AG10803 (cell line): ENCODE measurements around the gene MIPOL1.

Source experiments
- DNase-seq: peaks from one replicate; pipeline ENCODE4 v3.0.0; 2010; ENCODE audit warnings: low read depth
- H3K4me3 ChIP-seq: 2 replicates; pipeline ENCODE4 v1.5.1; 2011; ENCODE audit warnings: mild to moderate bottlenecking, low read length, control low read depth
- CTCF ChIP-seq: conservative IDR thresholded peaks from 2 replicates; pipeline ENCODE4 v1.5.1; 2011; ENCODE audit warnings: mild to moderate bottlenecking, low read length, control low read depth, inconsistent platforms

The MIPOL1 gene

GRCh38 chr14:37597914-37598746, 400.4 kb downstream of the MIPOL1 start:
- no peak for DNase-seq
- no peak for TF ChIP-seq CTCF

GRCh38 chr14:37598747-37599506, 401.2 kb downstream of the MIPOL1 start:
- TF ChIP-seq CTCF = no peak
- no peak for DNase-seq
- no peak overlapping the region for H3K4me3 ChIP-seq

More at GRCh38 chr14:37597914-37598746, 400.4 kb downstream of the MIPOL1 start:
- H3K4me3 ChIP-seq = no peak overlapping the region

GRCh38 chr14:37599507-37600368, 402.0 kb downstream of the MIPOL1 start:
- 0 out of 2 replicates have a peak overlapping the region, but pooled peaks have one; percentile 20 for H3K4me3 ChIP-seq
- DNase-seq = no peak
- no peak for TF ChIP-seq CTCF

GRCh38 chr14:37600880-37601741, 403.4 kb downstream of the MIPOL1 start:
- H3K4me3 ChIP-seq = no peak overlapping the region
- DNase-seq = no peak
- no peak for TF ChIP-seq CTCF

DNA sequence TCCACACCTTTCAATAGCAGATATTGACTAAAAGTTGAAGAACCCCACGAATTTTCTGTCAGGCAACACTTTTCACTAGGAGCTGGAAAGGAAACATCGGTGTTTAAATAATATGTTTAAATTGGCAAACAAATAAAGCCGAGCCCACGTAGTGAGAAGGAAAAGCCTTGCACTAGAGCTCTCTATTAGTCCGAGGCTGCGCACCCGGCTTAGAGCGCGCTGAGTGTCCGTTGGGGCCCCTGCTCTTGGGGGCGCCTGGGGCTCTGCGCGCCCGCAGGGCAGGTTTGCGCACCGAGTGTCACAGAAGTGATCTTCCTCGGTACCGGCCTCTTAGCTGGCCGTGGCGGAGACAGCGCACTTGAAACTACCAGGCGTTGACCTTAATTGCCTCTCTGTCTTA, 404.1 kb downstream of the MIPOL1 start:
- no peak overlapping the region for H3K4me3 ChIP-seq
- no peak for TF ChIP-seq CTCF
- no peak for DNase-seq
